IPS DF 19.7 (cell line): ENCODE results near the gene HPS4.
"Not testable (repeated sequence)": the region's sequence is repeated elsewhere in the genome, so short reads cannot be mapped to it uniquely, and the experiment has no call there.

Experiments
- DNase-seq: peaks from one replicate; pipeline ENCODE4 v3.0.0-alpha.2; 2013; ENCODE audit warnings: low read depth, low spot score

Gene HPS4

DNA sequence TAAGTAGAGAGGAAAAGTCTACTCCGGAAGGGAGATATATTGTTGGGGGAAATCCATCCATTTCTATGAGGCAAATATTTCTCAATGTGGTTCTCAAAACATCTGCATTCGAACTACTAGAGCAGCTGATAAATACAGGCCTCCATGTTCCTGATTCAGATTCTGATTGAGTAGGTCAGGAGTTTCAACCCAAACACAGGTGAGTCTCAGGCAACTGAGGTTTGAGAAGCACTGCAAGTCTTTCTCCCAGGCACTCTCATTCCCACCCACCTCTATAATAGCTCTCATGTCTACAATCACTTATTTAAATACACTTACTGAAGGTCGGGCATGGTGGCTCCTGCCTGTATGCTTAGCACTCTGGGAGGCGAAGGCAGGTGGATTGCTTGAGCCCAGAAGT, 69.2 kb downstream of the HPS4 start:
- DNase-seq, result no peak

GRCh38 chr22:26410386-26410785, 73.2 kb downstream of the HPS4 start:
- no peak for DNase-seq

DNA sequence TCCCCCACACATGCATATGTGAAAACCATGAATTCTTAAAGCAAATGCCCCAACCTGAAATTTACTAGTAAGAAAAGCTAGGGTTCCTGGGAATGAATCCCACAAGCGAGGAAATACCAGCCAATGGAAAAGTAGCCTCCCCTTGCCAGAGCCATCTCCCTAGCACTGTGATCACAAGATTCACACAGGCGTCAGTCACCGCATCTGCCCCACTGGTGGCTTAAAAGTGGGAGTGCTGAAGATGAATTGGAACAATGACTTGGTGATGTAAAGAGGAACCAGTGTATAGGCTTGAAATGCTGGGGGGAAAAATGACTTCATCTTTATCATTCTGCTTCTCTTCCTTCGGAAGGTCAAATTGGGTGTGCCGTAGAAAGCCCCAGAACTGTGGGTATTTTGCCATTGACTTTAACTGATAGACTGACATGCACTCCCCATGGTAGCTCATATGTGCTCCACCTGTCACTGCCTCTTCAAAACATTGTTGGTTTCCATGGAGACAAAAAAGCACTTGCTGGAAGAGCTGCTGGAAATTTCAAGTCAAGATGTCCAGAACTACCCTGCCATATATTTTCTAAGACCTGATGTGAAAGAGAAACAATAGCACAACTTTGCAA, 73.8 kb downstream of the HPS4 start:
- DNase-seq, result no peak

- not testable (repeated sequence) for DNase-seq
These were observed 74.9 kb downstream of the HPS4 start for GRCh38 chr22:26408562-26409220.

DNA sequence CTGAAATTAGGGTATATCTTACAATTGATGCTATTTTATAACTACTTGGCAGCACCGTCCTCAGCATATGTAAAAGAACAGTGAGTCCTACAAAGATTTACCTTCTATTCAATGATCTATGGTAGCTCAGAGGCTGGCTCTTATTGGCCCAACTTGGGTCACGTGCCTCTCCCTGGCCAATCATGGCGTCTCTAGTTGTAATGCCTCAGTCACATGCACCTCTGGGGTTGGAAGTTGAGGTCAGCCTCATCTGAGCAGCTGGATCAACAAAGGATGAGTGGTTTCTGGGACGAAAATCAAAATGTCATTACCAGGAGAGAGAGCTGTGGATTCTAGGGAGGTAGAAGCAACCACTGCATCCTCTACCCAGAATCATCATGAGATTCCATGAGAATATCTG, 77.5 kb downstream of the HPS4 start:
- DNase-seq, result no peak

DNA sequence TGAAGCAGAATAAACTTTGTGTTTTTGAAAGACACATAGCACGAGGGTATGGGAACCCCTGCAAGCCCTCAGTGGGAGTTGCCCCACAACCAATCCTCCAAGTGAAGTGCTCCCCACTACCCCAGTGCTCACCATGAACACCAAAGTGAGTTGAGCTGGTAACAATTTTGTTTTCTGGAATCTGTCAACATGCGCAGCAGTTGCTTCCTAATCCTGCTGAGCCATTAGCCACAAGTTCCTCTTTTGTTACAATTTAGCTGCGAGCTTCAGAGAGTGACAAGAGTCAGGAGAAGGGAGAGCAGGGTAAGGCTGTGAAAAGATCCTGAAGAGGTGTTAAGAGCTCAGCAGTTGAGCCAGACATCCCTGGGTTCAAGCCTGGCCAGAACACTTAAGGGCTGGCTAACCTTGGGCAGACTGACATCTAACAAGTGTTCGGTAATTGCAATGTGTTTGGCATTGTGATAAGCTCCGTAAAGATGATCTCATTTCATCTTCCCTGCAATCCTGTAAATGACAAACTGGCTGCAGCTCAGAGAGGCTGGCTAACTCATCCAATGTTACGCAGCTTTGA, 78.6 kb downstream of the HPS4 start:
- DNase-seq, result no peak

- DNase-seq, result no peak
These were observed 81.9 kb downstream of the HPS4 start for GRCh38 chr22:26401726-26402125.
